ENCODE data around the gene PCDHB13. TPM values are rescaled to one million over a fixed set of nuclear protein-coding genes. Genes with fewer than 3 reads are reported as not detected.
"Not testable (repeated sequence)": the region's sequence is repeated elsewhere in the genome, so short reads cannot be mapped to it uniquely, and the experiment has no call there.

Gene PCDHB13
- total RNA-seq, 1 donor from 2014 or later = 0.65 TPM

DNA sequence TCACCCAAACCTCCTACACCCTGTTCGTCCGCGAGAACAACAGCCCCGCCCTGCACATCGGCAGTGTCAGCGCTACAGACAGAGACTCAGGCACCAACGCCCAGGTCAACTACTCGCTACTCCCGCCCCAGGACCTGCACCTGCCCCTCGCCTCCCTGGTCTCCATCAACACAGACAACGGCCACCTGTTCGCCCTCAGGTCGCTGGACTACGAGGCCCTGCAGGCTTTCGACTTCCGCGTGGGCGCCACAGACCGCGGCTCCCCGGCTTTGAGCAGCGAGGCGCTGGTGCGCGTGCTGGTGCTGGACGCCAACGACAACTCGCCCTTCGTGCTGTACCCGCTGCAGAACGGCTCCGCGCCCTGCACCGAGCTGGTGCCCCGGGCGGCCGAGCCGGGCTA is 12.6 kb upstream of the PCDHB13 start:
- ATAC-seq; DNase-seq (ENCODE audit: low spot score): not testable (repeated sequence)

DNA sequence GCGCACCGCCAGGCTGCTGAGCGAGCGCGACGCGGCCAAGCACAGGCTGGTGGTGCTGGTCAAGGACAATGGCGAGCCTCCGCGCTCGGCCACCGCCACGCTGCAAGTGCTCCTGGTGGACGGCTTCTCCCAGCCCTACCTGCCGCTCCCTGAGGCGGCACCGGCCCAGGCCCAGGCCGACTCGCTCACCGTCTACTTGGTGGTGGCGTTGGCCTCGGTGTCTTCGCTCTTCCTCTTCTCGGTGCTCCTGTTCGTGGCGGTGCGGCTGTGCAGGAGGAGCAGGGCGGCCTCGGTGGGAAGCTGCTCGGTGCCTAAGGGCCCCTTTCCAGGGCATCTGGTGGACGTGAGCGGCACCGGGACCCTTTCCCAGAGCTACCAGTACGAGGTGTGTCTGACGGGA is 12.1 kb upstream of the PCDHB13 start:
- ATAC-seq; DNase-seq (ENCODE audit: low spot score): not testable (repeated sequence)

DNA sequence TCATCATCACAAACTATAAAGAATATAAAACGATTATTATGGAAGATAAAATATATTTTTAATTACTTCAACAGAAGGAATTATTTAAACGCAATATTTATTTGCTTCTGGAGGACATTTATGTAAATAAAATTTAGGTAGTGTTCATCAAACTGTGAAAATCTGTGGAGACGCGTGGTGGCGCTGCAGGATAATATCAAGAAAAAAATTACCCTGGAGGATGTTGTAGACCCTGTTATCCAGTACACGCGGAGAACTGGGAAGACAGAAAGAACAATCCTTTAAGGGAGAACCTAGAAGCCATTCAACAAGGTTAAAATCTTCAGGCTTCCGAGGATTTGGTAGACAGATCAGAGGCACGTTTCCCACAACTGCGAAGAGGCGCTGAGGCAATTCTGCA is 5.2 kb upstream of the PCDHB13 start, which contains the start of gene PCDHB12:
TSS of gene PCDHB12 (plus strand) at position 242 of the 400 bp plus-strand sequence. CDS start 189 bp downstream, outside the sequence.
- no peak for ATAC-seq
- DNase-seq (ENCODE audit: low spot score) = no peak

DNA sequence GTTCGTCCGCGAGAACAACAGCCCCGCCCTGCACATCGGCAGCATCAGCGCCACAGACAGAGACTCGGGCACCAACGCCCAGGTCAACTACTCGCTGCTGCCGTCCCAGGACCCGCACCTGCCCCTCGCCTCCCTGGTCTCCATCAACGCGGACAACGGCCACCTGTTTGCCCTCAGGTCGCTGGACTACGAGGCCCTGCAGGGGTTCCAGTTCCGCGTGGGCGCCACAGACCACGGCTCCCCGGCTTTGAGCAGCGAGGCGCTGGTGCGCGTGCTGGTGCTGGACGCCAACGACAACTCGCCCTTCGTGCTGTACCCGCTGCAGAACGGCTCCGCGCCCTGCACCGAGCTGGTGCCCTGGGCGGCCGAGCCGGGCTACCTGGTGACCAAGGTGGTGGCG is 3.4 kb upstream of the PCDHB13 start:
- not testable (repeated sequence) for DNase-seq (ENCODE audit: low spot score); ATAC-seq

DNA sequence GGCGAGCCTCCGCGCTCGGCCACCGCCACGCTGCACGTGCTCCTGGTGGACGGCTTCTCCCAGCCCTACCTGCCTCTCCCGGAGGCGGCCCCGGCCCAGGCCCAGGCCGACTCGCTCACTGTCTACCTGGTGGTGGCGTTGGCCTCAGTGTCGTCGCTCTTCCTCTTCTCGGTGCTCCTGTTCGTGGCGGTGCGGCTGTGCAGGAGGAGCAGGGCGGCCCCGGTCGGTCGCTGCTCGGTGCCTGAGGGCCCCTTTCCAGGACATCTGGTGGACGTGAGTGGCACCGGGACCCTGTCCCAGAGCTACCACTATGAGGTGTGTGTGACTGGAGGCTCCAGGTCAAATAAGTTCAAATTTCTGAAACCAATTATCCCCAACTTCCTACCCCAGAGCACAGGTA is 2.9 kb upstream of the PCDHB13 start:
- ATAC-seq; DNase-seq (ENCODE audit: low spot score): not testable (repeated sequence)

DNA sequence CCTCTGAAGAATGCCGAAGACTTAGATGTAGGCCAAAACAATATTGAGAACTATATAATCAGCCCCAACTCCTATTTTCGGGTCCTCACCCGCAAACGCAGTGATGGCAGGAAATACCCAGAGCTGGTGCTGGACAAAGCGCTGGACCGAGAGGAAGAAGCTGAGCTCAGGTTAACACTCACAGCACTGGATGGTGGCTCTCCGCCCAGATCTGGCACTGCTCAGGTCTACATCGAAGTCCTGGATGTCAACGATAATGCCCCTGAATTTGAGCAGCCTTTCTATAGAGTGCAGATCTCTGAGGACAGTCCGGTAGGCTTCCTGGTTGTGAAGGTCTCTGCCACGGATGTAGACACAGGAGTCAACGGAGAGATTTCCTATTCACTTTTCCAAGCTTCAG is 864 bp downstream of the PCDHB13 start:
- DNase-seq (ENCODE audit: low spot score); ATAC-seq: not testable (repeated sequence)

DNA sequence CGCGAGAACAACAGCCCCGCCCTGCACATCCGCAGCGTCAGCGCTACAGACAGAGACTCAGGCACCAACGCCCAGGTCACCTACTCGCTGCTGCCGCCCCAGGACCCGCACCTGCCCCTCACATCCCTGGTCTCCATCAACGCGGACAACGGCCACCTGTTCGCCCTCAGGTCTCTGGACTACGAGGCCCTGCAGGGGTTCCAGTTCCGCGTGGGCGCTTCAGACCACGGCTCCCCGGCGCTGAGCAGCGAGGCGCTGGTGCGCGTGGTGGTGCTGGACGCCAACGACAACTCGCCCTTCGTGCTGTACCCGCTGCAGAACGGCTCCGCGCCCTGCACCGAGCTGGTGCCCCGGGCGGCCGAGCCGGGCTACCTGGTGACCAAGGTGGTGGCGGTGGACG is 1.8 kb downstream of the PCDHB13 start:
- not testable (repeated sequence) for DNase-seq (ENCODE audit: low spot score); ATAC-seq

DNA sequence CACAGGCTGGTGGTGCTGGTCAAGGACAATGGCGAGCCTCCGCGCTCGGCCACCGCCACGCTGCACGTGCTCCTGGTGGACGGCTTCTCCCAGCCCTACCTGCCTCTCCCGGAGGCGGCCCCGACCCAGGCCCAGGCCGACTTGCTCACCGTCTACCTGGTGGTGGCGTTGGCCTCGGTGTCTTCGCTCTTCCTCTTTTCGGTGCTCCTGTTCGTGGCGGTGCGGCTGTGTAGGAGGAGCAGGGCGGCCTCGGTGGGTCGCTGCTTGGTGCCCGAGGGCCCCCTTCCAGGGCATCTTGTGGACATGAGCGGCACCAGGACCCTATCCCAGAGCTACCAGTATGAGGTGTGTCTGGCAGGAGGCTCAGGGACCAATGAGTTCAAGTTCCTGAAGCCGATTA is 2.3 kb downstream of the PCDHB13 start:
- not testable (repeated sequence) for DNase-seq (ENCODE audit: low spot score); ATAC-seq

DNA sequence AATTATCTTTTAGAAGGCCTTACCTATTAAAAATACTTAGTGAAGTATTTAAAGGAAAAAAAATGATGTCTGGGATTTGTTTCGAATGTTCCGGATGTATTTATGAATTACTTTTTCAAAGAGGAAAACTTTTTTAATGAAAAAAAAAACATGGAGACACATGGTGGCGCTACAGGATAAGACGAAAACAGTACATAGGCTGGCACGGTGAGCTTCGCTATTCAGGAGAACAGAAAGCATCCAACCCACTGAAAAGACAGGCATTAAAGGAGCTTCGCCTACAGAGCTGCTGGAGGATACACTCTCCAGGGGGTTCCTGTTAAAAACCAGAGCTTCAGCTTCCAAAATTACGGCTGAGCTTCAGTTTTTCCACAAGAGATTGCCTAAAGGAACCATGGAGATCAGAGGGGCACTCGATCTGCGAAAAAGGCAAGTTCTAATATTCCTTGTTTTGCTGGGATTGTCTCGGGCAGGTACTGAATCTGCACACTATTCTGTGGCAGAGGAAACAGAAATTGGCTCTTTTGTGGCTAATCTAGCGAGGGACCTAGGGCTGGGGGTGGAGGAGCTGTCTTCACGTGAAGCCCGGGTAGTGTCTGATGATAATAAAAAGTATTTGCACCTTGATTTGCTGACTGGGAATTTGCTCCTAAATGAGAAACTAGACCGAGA is 9.5 kb downstream of the PCDHB13 start, which contains the start of gene PCDHB14:
TSS of gene PCDHB14 (plus strand) at position 232 of the 672 bp plus-strand sequence. CDS start at position 395, 163 bp downstream.
- ATAC-seq = peak; percentile 73

DNA sequence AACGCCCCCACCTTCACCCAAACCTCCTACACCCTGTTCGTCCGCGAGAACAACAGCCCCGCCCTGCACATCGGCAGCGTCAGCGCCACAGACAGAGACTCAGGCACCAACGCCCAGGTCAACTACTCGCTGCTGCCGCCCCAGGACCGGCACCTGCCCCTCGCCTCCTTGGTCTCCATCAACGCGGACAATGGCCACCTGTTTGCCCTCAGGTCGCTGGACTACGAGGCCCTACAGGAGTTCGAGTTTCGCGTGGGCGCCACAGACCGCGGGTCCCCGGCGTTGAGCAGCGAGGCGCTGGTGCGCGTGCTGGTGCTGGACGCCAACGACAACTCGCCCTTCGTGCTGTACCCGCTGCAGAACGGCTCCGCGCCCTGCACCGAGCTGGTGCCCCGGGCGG is 11.1 kb downstream of the PCDHB13 start:
- DNase-seq (ENCODE audit: low spot score); ATAC-seq: not testable (repeated sequence)

More for the DNA sequence above, 9.5 kb downstream of the PCDHB13 start, which contains the start of gene PCDHB14:
- no peak for DNase-seq (ENCODE audit: low spot score)

DNA sequence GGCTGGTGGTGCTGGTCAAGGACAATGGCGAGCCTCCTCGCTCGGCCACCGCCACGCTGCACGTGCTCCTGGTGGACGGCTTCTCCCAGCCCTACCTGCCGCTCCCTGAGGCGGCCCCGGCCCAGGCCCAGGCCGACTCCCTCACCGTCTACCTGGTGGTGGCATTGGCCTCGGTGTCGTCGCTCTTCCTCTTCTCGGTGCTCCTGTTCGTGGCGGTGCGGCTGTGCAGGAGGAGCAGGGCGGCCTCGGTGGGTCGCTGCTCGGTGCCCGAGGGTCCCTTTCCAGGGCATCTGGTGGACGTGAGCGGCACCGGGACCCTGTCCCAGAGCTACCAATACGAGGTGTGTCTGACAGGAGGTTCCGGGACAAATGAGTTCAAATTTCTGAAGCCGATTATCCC is 11.7 kb downstream of the PCDHB13 start:
- ATAC-seq; DNase-seq (ENCODE audit: low spot score): not testable (repeated sequence)

DNA sequence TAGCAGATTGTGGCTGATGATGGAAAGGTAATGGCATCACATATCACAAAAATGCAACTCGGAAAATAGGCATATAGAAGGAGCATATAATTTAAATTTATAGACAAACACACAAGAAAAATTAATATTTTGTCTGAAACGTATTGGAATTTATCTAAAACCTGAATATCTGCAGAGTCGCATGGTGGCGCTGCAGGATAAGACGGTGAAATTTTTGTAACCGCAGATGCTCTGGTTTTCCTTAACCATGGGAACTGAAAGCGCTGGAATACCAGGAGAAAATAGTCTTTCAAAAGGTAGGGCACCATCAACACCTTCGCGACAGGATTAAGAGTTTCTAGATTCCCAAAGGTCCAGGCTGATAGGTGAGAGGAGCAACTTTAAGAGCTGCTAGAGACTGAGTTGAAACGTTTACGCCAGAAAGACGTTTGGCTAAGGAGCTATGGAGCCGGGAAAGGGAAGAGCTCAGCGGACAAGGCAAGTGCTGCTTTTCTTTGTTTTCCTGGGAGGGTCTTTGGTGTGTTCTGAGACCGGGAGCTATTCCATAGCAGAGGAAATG is 20.5 kb downstream of the PCDHB13 start:
- DNase-seq (ENCODE audit: low spot score) (no peak), ATAC-seq (no peak)

DNA sequence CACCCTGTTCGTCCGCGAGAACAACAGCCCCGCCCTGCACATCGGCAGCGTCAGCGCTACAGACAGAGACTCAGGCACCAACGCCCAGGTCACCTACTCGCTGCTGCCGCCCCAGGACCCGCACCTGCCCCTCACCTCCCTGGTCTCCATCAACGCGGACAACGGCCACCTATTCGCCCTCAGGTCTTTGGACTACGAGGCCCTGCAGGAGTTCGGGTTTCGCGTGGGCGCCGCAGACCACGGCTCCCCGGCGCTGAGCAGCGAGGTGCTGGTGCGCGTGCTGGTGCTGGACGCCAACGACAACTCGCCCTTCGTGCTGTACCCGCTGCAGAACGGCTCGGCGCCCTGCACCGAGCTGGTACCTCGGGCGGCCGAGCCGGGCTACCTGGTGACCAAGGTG is 22.2 kb downstream of the PCDHB13 start:
- not testable (repeated sequence) for DNase-seq (ENCODE audit: low spot score)

DNA sequence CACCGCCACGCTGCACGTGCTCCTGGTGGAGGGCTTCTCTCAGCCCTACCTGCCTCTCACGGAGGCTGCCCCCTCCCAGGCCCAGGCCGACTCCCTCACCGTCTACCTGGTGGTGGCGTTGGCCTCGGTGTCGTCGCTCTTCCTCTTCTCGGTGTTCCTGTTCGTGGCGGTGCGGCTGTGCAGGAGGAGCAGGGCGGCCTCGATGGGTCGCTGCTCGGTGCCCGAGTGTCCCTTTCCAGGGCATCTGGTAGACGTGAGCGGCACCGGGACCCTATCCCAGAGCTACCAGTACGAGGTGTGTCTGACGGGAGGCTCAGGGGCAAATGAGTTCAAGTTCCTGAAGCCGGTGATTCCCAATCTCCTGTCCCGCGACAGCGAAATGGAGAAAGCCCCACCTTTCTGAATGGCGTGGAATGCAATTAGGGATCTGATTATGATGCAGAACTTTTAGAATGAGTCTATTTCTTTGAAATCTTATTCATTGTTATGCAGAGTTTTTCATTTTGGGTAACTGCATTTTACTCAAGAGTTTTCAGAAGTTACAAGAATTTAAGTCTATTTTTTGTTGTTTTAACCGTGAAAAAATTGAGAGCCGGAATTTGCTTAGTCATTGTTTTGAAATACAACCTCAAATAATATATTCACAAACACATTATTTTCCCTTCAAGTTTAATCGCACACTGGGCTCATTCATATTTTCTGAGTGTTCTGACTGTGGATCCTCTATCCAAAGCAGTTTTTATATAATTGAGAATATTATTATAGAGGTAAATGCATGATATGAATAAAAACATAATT is 23.0 kb downstream of the PCDHB13 start:
- DNase-seq (ENCODE audit: low spot score) (no peak), ATAC-seq (no peak)

More for the DNA sequence above, 22.2 kb downstream of the PCDHB13 start:
- ATAC-seq = not testable (repeated sequence)

DNA sequence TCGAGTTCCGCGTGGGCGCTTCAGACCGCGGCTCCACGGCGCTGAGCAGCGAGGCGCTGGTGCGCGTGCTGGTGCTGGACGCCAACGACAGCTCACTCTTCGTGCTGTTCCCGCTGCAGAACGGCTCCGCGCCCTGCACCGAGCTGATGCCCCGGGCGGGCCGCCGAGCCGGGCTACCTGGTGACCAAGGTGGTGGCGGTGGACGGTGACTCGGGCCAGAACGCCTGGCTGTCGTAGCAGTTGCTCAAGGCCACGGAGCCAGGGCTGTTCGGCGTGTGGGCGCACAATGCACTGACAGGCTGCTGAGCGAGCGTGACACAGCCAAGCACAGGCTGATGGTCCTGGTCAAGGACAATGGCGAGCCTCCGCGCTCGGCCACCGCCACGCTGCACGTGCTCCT is 27.8 kb downstream of the PCDHB13 start:
- DNase-seq (ENCODE audit: low spot score) (no peak), ATAC-seq (no peak)

DNA sequence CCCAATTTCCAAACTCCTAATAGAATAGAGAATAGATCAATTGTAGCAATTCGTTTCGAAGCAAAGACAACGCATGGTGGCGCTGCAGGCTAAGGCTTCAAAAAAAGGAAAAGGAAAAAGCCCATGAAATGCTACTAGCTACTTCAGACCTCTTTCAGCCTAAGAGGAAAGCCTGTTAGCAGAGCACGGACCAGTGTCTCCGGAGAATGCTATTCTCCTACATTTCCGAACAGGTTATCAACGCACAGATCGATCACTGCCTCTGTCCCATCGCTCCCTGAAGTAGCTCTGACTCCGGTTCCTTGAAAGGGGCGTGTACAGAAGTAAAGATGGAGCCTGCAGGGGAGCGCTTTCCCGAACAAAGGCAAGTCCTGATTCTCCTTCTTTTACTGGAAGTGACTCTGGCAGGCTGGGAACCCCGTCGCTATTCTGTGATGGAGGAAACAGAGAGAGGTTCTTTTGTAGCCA is 31.6 kb downstream of the PCDHB13 start, which contains the start of gene PCDHB15:
TSS of gene PCDHB15 (plus strand) at position 146 of the 468 bp plus-strand sequence. CDS start at position 330, 184 bp downstream.
- DNase-seq (ENCODE audit: low spot score) (no peak), ATAC-seq (no peak)

DNA sequence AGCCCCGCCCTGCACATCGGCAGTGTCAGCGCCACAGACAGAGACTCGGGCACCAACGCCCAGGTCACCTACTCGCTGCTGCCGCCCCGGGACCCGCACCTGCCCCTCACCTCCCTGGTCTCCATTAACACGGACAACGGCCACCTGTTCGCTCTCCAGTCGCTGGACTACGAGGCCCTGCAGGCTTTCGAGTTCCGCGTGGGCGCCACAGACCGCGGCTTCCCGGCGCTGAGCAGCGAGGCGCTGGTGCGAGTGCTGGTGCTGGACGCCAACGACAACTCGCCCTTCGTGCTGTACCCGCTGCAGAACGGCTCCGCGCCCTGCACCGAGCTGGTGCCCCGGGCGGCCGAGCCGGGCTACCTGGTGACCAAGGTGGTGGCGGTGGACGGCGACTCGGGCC is 33.3 kb downstream of the PCDHB13 start:
- DNase-seq (ENCODE audit: low spot score); ATAC-seq: not testable (repeated sequence)

DNA sequence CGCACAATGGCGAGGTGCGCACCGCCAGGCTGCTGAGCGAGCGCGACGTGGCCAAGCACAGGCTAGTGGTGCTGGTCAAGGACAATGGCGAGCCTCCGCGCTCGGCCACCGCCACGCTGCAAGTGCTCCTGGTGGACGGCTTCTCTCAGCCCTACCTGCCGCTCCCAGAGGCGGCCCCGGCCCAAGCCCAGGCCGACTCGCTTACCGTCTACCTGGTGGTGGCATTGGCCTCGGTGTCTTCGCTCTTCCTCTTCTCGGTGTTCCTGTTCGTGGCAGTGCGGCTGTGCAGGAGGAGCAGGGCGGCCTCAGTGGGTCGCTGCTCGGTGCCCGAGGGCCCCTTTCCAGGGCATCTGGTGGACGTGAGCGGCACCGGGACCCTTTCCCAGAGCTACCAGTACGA is 33.7 kb downstream of the PCDHB13 start:
- not testable (repeated sequence) for ATAC-seq; DNase-seq (ENCODE audit: low spot score)

DNA sequence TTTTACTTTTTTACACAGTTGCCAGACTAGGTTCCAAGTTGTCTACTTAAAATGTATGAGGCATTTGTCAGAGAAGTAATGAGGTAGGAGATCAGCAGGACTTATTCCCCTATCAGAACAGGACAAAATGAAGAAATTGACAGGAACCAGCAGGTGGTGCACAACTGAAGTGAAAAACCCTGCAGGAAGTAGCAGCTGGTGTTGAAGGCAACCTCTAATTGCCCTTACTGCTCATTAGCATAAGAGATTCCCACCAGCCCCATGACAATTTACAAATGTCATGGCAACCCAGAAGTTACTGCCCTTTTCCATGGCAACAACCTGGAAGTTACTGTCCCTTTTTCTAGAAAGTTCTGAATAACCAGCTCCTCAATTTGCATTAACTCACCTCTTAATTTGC is 36.9 kb downstream of the PCDHB13 start:
- ATAC-seq (no peak), DNase-seq (ENCODE audit: low spot score) (no peak)

DNA sequence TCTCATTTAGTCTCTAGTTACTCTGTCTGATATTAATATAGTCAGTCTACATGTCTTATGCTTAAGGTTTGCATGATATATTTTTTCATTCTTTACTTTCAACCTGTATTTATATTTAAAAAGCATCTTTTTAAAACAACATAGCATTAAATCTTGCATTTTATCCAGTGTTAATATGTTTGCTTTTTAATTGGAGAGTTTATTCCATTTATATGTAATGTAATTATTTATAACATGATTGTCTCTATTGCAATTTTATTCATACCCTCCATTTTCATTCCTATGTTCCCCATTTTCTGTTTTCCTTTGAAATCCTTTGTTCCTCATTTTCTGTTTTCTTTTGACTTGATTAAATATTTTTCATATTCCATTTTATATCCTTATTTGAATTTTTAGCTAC is 44.7 kb downstream of the PCDHB13 start:
- ATAC-seq = no peak
- no peak for DNase-seq (ENCODE audit: low spot score)

DNA sequence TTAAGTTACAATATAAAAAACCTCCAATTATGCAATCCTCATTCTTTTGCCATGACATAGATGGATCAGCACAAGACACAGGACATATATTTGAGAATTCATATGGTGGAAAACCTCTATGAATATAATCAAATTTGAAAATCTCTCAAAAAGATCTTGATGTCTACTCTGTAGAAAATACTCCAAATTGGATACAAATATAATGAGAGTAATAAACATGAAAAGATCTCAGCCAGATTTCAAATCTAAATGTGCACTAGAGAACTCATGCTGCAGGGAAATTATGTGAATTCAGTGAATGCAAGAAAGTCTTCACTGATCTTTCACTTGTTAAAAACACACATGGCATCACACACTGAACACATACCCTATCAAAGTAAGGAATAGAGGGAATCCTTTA is 45.2 kb downstream of the PCDHB13 start:
- no peak for DNase-seq (ENCODE audit: low spot score)
- ATAC-seq = no peak
